ENCODE results near the gene TGOLN2.

Gene TGOLN2

DNA sequence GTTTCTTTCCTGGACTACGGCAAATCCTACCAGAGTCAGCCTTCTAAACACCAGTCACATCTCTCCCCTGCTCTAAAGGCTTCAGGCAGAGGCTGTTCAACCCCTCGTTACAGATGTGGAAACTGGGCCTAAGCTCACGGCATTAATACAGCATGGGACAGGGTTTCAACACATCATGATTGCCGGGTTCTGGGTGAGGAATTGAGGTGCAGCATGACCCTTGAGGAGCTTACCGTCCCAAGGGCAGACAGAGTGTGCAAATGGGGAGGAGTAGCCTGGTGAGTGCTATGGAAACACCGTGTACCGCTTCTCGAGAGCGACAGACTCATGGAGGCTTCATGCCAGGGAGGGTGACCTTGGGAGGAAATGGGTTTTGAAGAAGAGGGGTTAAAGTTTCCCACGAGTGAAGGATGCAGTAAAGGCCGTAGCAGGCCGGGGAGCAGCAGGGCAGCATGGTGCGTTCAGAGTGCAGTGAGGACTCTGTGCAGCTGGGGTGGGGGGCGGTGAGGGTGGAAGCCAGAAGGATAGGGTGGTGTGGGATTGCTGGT lies 51.1 kb downstream of the TGOLN2 start:
- Mint-ChIP-seq H3K4me3 (peak overlapping the region; percentile 58), H3K27ac (peak overlapping the region; percentile 88), H3K27me3 (ENCODE audit: low read depth, poor library complexity) (peaks cover 9% of the 10 kb centered on the region), H3K9me3 (no peaks in the 10 kb centered on the region), H3K36me3 (ENCODE audit: low read depth) (peaks cover 8% of the 10 kb centered on the region), H3K4me1 (peaks cover 82% of the 10 kb centered on the region)
- TF ChIP-seq, protein P1, sequence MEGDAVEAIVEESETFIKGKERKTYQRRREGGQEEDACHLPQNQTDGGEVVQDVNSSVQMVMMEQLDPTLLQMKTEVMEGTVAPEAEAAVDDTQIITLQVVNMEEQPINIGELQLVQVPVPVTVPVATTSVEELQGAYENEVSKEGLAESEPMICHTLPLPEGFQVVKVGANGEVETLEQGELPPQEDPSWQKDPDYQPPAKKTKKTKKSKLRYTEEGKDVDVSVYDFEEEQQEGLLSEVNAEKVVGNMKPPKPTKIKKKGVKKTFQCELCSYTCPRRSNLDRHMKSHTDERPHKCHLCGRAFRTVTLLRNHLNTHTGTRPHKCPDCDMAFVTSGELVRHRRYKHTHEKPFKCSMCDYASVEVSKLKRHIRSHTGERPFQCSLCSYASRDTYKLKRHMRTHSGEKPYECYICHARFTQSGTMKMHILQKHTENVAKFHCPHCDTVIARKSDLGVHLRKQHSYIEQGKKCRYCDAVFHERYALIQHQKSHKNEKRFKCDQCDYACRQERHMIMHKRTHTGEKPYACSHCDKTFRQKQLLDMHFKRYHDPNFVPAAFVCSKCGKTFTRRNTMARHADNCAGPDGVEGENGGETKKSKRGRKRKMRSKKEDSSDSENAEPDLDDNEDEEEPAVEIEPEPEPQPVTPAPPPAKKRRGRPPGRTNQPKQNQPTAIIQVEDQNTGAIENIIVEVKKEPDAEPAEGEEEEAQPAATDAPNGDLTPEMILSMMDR (IDR thresholded peaks at IDR 0.05): no peak
- no peak for DNase-seq

DNA sequence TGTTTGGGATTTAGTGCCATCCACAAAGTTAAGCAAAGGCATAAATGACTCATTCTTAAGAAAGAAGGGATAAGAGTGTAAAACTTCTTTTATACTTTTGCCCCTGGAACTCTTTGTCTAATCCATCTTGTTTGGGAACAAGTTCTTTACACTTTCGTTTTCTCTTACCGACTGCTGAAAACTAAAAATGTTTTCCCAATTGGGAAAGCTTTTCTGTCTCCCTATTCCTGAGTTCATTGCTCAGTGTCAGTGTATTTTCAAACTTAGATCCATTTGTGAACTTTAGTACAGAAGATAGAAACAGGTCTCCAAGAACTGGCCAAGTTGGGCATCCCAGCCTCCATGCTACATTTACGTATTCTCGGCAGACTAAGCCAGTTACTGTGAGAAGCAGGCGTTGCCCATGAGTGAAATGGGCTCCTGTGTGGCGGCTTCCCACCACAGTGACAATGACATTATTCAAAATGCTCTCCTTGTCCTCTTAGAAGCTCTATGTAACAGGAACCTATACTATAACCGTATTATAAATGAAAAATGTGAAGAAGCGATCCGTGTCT lies 51.7 kb downstream of the TGOLN2 start:
- H3K27ac Mint-ChIP-seq: peak overlapping the region; percentile 88
- peaks cover 9% of the 10 kb centered on the region for H3K27me3 Mint-ChIP-seq (ENCODE audit: low read depth, poor library complexity)
- peaks cover 14% of the 10 kb centered on the region for H3K36me3 Mint-ChIP-seq (ENCODE audit: low read depth)
- TF ChIP-seq, protein P1 (IDR thresholded peaks at IDR 0.05): no peak
- H3K9me3 Mint-ChIP-seq: no peaks in the 10 kb centered on the region
- H3K4me3 Mint-ChIP-seq: no peak overlapping the region
- peaks cover 82% of the 10 kb centered on the region for H3K4me1 Mint-ChIP-seq
- DNase-seq: no peak

DNA sequence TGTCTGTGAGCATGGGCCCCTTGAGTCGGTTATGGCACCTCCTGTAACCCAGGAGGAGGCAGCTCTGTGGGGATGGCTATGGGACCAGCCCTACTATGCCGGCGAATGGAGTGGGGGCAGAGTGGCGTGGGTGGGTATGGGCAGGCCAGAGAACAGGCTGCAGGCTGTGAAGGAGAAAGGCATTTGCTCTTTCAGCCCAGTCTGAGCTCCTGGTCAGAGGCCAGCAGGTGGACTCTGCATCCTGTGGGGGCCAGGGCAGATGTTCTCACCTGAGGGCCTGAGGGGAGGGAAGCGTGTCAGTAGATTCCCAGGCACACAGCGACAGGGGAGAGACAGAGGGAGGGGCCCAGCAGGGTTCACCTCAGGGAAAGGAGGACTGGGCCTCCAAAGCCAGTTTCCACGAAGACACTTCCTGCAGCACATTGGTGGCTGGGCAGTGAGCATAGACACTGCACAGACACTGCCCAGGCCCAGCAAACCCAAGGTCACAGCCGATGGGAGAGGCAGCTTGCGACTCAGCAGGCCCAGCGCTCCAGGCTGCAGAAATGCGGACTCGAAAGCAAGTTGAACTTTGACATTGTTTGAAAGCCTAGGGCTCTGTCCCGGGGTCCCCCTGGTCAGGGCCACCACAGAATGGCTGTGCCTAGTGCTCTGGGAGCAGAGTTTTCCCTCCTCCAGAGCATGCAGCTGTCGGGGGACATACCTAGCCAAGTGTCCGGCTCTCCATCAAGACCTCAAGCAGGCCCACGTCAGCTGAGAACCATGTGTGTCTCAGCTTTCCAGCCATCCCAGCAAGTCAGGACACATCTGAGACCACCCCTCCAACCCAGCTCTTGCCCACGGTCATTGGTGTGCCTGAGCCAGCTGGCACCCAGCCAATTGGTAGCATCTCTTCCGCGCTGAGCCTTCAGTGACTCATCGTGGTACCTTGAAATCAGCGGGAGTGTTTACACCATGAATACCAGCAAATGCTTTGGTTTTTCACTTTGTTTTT lies 53.8 kb downstream of the TGOLN2 start:
- peaks cover 78% of the 10 kb centered on the region for H3K4me1 Mint-ChIP-seq
- peak overlapping the region; percentile 65 for H3K27ac Mint-ChIP-seq
- no peak for DNase-seq
- peaks cover 26% of the 10 kb centered on the region for H3K36me3 Mint-ChIP-seq (ENCODE audit: low read depth)
- no peaks in the 10 kb centered on the region for H3K9me3 Mint-ChIP-seq
- TF ChIP-seq, protein P1 (IDR thresholded peaks at IDR 0.05): no peak
- H3K27me3 Mint-ChIP-seq (ENCODE audit: low read depth, poor library complexity): peaks cover 6% of the 10 kb centered on the region
- no peak overlapping the region for H3K4me3 Mint-ChIP-seq

DNA sequence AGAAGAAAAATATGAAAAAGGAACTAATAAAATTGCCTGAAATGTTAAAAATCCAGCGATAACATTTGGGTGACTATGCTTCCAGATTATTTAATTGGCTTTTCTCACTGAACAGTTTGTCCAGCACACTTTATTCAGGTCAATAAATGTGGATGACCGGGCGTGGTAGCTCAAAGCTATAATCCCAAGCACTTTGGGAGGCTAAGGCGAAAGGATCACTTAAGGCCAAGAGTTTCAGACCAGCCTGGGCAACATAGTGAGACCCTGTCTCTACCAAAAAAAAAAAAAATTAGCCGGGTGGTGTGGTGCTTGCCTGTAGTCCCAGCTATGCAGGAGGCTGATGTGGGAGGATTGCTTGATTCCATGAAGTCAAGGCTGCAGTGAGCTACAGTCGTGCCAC lies 55.4 kb downstream of the TGOLN2 start:
- Mint-ChIP-seq H3K4me1 (peaks cover 75% of the 10 kb centered on the region), H3K4me3 (no peak overlapping the region), H3K36me3 (ENCODE audit: low read depth) (peaks cover 26% of the 10 kb centered on the region), H3K27ac (no peak overlapping the region), H3K9me3 (no peaks in the 10 kb centered on the region), H3K27me3 (ENCODE audit: low read depth, poor library complexity) (peaks cover 6% of the 10 kb centered on the region)
- TF ChIP-seq, protein P1 (IDR thresholded peaks at IDR 0.05): no peak
- no peak for DNase-seq

DNA sequence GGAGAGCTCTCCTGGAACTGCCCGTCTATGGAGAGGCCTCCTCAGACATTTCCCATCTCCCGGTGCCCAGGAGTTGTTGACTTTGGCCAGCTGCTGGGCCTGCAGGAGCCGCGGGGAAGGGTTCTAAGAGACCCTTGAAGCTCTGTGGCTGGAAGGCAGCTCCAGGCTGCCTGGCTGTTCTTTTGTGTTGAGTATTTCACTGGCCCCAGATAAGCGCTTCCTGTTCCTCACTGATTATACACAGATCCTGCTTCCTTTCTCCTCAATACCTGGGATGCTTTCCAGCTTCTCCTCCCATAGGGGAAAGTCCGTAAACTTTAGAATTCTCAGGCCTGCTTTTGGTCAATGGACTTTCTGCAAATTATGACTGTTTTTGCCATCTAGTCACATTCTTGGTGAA lies 57.8 kb downstream of the TGOLN2 start:
- Mint-ChIP-seq H3K27ac (no peak overlapping the region), H3K27me3 (ENCODE audit: low read depth, poor library complexity) (peaks cover 5% of the 10 kb centered on the region), H3K4me1 (peaks cover 69% of the 10 kb centered on the region), H3K9me3 (no peaks in the 10 kb centered on the region), H3K4me3 (no peak overlapping the region), H3K36me3 (ENCODE audit: low read depth) (peaks cover 27% of the 10 kb centered on the region)
- no peak for DNase-seq
- TF ChIP-seq, protein P1 (IDR thresholded peaks at IDR 0.05): no peak

Measured in nephron progenitor cell (in vitro differentiated cells).